ENCODE data around the gene ARHGEF2.
"Not testable (repeated sequence)": the region's sequence is repeated elsewhere in the genome, so short reads cannot be mapped to it uniquely, and the experiment has no call there.

ARHGEF2 gene

DNA sequence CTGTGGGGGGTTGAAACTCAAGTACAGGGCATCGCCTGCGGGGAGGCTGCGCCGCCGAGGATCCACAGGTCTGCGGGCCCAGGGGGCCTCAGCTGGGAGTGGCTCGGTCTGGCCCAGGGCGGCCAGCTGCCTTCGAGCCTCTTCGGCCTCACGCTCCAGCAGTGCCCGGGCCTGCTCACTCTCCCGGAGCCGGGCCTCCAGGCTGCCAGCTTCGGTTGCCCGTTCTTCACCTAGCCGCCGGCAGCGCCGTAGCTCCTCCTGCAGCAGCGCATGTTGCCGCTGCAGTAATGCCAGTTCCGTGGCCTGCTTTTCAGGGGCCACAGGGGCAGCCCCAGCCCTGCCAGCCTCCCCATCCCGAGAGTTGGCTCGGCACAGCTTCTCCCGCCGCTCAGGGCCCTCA, 27.5 kb downstream of the ARHGEF2 start:
- DNase-seq (ENCODE audit: low read depth), result no peak
- H3K4me3 ChIP-seq (ENCODE audit: low read depth, low read length), result no peak overlapping the region

- H3K4me3 ChIP-seq (ENCODE audit: low read depth, low read length), result no peak overlapping the region
- DNase-seq (ENCODE audit: low read depth), result no peak
These were observed 30.6 kb downstream of the ARHGEF2 start for GRCh38 chr1:155947741-155948140.

DNA sequence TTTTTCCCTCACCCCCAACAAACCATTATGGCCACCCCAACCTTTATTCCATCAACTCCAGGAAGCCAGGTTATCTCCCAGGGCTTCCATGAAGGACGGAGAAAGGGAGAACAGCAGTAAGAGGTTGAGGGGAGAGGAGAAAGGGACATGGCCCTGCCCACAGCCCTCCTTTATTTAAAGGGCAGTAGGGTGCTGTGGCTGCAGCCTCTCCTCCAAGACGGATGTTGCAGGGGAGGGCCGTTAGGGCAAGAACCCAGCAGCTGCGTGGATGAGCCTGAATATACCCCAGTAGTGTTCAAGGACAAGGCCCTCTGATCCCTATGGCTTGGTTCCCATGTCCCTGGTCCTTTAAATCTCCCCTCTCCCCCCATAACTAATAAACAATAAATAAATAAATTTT, 31.1 kb downstream of the ARHGEF2 start:
- H3K4me3 ChIP-seq (ENCODE audit: low read depth, low read length), result no peak overlapping the region
- DNase-seq (ENCODE audit: low read depth), result no peak

- DNase-seq (ENCODE audit: low read depth), result no peak
- H3K4me3 ChIP-seq (ENCODE audit: low read depth, low read length), result no peak overlapping the region
These were observed 31.6 kb downstream of the ARHGEF2 start for GRCh38 chr1:155946633-155947219.

DNA sequence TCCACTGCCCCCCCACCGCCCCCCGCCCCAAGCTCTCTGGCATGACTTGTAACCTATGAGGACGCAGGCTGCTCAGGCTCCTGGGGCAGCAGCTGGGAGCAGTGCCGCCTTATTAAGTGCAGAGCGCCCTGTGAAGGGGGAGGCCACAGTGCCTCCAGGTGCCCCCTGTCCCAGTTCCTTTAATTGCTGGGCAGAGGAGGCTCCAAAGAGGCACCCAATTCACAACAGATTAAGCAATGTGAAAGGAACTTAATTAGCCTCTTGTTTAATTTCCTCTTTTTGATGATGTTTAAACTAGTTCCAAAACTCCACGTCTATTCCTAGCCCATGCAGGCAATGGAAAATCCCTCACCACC, 33.9 kb downstream of the ARHGEF2 start:
- H3K4me3 ChIP-seq (ENCODE audit: low read depth, low read length), result no peak overlapping the region
- DNase-seq (ENCODE audit: low read depth), result no peak

DNA sequence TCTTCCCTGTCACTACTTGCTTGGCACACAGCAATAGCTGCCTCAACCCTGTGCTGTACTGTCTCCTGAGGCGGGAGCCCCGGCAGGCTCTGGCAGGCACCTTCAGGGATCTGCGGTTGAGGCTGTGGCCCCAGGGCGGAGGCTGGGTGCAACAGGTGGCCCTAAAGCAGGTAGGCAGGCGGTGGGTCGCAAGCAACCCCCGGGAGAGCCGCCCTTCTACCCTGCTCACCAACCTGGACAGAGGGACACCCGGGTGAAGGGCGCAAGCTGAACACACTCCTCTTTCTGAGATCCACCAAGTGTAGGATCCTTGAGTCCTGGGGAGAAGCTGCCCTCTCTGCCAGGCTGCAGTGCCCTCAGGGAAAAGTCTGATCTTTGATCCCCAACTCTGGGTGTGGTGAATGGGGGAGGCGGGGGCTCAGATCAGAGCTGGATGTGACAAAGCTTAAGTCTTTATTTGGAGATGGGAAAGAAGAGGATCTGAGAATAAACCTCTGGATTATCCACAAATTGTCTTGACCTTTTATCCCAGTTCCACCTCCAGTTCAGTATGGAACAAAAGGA, 35.7 kb downstream of the ARHGEF2 start:
- H3K4me3 ChIP-seq (ENCODE audit: low read depth, low read length), result no peak overlapping the region
- no peak for DNase-seq (ENCODE audit: low read depth)

DNA sequence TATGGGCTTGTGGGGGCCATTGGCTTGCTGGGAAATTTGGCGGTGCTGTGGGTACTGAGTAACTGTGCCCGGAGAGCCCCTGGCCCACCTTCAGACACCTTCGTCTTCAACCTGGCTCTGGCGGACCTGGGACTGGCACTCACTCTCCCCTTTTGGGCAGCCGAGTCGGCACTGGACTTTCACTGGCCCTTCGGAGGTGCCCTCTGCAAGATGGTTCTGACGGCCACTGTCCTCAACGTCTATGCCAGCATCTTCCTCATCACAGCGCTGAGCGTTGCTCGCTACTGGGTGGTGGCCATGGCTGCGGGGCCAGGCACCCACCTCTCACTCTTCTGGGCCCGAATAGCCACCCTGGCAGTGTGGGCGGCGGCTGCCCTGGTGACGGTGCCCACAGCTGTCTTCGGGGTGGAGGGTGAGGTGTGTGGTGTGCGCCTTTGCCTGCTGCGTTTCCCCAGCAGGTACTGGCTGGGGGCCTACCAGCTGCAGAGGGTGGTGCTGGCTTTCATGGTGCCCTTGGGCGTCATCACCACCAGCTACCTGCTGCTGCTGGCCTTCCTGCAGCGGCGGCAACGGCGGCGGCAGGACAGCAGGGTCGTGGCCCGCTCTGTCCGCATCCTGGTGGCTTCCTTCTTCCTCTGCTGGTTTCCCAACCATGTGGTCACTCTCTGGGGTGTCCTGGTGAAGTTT, 36.4 kb downstream of the ARHGEF2 start:
- no peak for DNase-seq (ENCODE audit: low read depth)
- H3K4me3 ChIP-seq (ENCODE audit: low read depth, low read length), result no peak overlapping the region

- DNase-seq (ENCODE audit: low read depth), result no peak
- H3K4me3 ChIP-seq (ENCODE audit: low read depth, low read length), result no peak within 1 kb of the TSS
These were observed 37.1 kb downstream of the ARHGEF2 start, which contains the start of gene RXFP4 for GRCh38 chr1:155940993-155941844. TSS of gene RXFP4 (plus strand) at chr1:155941638. CDS start at chr1:155941710, 72 bp downstream.

- no peak overlapping the region for H3K4me3 ChIP-seq (ENCODE audit: low read depth, low read length)
- no peak for DNase-seq (ENCODE audit: low read depth)
These were observed 37.8 kb downstream of the ARHGEF2 start for GRCh38 chr1:155940482-155940992.

- DNase-seq (ENCODE audit: low read depth), result peak; percentile 28
These were observed 40.1 kb downstream of the ARHGEF2 start for GRCh38 chr1:155938220-155938627.

GRCh38 chr1:155934936-155935590, 43.3 kb downstream of the ARHGEF2 start:
- no peak for DNase-seq (ENCODE audit: low read depth)
- peak overlapping the region; percentile 82 for H3K4me3 ChIP-seq (ENCODE audit: low read depth, low read length)

More at GRCh38 chr1:155938220-155938627, 40.1 kb downstream of the ARHGEF2 start:
- H3K4me3 ChIP-seq (ENCODE audit: low read depth, low read length), result no peak overlapping the region

- peak within 1 kb of the TSS; percentile 82 for H3K4me3 ChIP-seq (ENCODE audit: low read depth, low read length)
- DNase-seq (ENCODE audit: low read depth), result peak; percentile 94
These were observed 44.0 kb downstream of the ARHGEF2 start, which contains the start of gene KHDC4 for GRCh38 chr1:155934097-155934935. TSS of gene KHDC4 (minus strand) at chr1:155934413. CDS start at chr1:155934373, 40 bp downstream.

GRCh38 chr1:155933591-155934096, 44.7 kb downstream of the ARHGEF2 start:
- DNase-seq (ENCODE audit: low read depth), result no peak
- H3K4me3 ChIP-seq (ENCODE audit: low read depth, low read length), result peak overlapping the region; percentile 82

GRCh38 chr1:155932487-155932886, 45.9 kb downstream of the ARHGEF2 start:
- no peak for DNase-seq (ENCODE audit: low read depth)
- H3K4me3 ChIP-seq (ENCODE audit: low read depth, low read length), result no peak overlapping the region

DNA sequence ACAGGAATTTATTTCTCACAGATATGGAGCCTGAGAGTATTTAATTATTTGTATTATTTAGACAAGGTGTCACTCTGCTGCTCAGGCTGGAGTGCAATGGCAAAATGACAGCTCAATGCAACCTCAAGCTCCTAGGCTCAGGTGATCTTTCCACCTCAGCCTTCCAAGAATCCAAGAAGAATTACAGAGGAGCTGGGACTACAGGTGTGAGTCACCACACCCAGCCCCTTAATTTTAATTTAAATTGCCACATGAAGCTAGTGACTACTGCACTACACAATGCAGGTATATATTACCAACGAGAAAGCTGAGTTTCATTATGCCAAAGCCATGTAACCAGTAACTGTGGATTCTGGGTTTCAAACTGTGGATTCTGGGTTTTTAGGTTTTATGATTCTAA, 46.3 kb downstream of the ARHGEF2 start:
- H3K4me3 ChIP-seq (ENCODE audit: low read depth, low read length), result no peak overlapping the region
- DNase-seq (ENCODE audit: low read depth), result no peak

GRCh38 chr1:155931332-155932038, 46.9 kb downstream of the ARHGEF2 start:
- no peak for DNase-seq (ENCODE audit: low read depth)
- peak overlapping the region; percentile 9 for H3K4me3 ChIP-seq (ENCODE audit: low read depth, low read length)

- DNase-seq (ENCODE audit: low read depth), result not testable (repeated sequence)
- peak overlapping the region; percentile 9 for H3K4me3 ChIP-seq (ENCODE audit: low read depth, low read length)
These were observed 47.6 kb downstream of the ARHGEF2 start for GRCh38 chr1:155930725-155931124.

DNA sequence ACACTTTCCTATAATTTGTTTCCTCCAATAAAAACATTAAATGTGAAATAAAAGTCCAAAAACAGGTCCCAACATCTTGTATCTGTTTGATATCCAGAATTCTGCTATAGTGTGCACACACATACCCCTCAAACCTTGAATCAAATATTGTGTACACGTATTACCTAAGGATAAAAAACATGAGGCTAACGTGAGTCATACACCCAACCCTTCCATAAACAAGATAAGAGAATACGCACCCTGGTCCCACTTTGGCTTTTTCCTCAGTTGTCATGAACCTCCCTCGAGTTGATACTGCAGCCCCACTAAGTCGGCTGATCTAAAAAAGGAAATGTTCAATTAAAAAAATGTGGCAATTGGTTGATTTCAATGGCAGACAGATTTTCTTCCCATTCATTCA, 49.3 kb downstream of the ARHGEF2 start:
- DNase-seq (ENCODE audit: low read depth), result no peak
- H3K4me3 ChIP-seq (ENCODE audit: low read depth, low read length), result no peak overlapping the region

Data from skeletal muscle cell (primary cell).